GM18861 (cell line): Measurements from ENCODE around the gene STK36.
"Not testable (repeated sequence)": the region's sequence is repeated elsewhere in the genome, so short reads cannot be mapped to it uniquely, and the experiment has no call there.

Experiments
- ATAC-seq: cut with Tn5 transposase; IDR thresholded peaks from one replicate; pipeline ENCODE4 v1.9.1; 2021; ENCODE audit not compliant: unreplicated experiment

STK36 gene

GRCh38 chr2:218659258-218659987 is 12.5 kb upstream of the STK36 start, which contains the start of the genes BCS1L and ZNF142:
TSS of gene BCS1L (plus strand) at chr2:218659683. CDS start at chr2:218660988, 1,305 bp downstream.
TSS of gene ZNF142 (minus strand) at chr2:218659623. CDS start at chr2:218656429, 3,194 bp downstream.
- ATAC-seq = peak; percentile 68

- no peak for ATAC-seq
Observed at GRCh38 chr2:218659988-218660358, 11.9 kb upstream of the STK36 start.

- ATAC-seq = no peak
Observed at GRCh38 chr2:218662377-218662776, 9.5 kb upstream of the STK36 start.

GRCh38 chr2:218662827-218663226 is 9.1 kb upstream of the STK36 start:
- ATAC-seq = no peak

- no peak for ATAC-seq
Observed at GRCh38 chr2:218663901-218664300, 8.0 kb upstream of the STK36 start.

- ATAC-seq = no peak
Observed at GRCh38 chr2:218664653-218665052, 7.2 kb upstream of the STK36 start.

- ATAC-seq = no peak
Observed at GRCh38 chr2:218671097-218671653, 711 bp upstream of the STK36 start.

GRCh38 chr2:218679119-218679518 is 7.2 kb downstream of the STK36 start:
- ATAC-seq = no peak

GRCh38 chr2:218680061-218680460 is 8.2 kb downstream of the STK36 start:
- no peak for ATAC-seq

- not testable (repeated sequence) for ATAC-seq
Observed at GRCh38 chr2:218687400-218688060, 15.6 kb downstream of the STK36 start.

- no peak for ATAC-seq
Observed at GRCh38 chr2:218691234-218691633, 19.3 kb downstream of the STK36 start.

GRCh38 chr2:218694405-218695145 is 22.7 kb downstream of the STK36 start:
- no peak for ATAC-seq

GRCh38 chr2:218698885-218699284 is 27.0 kb downstream of the STK36 start:
- ATAC-seq = no peak

- ATAC-seq = no peak
Observed at GRCh38 chr2:218701806-218702205, 29.9 kb downstream of the STK36 start.

GRCh38 chr2:218703341-218703740 is 31.5 kb downstream of the STK36 start:
- no peak for ATAC-seq

GRCh38 chr2:218708086-218708485 is 36.2 kb downstream of the STK36 start:
- ATAC-seq = no peak

GRCh38 chr2:218709908-218710307 is 38.0 kb downstream of the STK36 start:
- no peak for ATAC-seq

- no peak for ATAC-seq
Observed at GRCh38 chr2:218710334-218710686, 38.4 kb downstream of the STK36 start.

- ATAC-seq = peak; percentile 77
Observed at GRCh38 chr2:218710687-218711549, 39.0 kb downstream of the STK36 start, which contains the start of gene TTLL4. TSS of gene TTLL4 (plus strand) at chr2:218710835. CDS start at chr2:218737677, 26,842 bp downstream.

GRCh38 chr2:218711550-218711929 is 39.7 kb downstream of the STK36 start:
- ATAC-seq = no peak
